Stimulated activated CD4-positive, alpha-beta T cell treated with anti-CD3 and anti-CD28 coated beads, Interleukin-4, amount 100 ng/mL, for 48 hours (primary cell): ENCODE data around the gene WDR43.
"Not testable (repeated sequence)": the region's sequence is repeated elsewhere in the genome, so short reads cannot be mapped to it uniquely, and the experiment has no call there.

ENCODE experiments used
- DNase-seq, 2 donors: peaks; one replicate each; pipeline ENCODE4 v3.0.0-alpha.2; 2020; ENCODE audit warnings: low read depth in 2 of 2

WDR43 gene

GRCh38 chr2:28960401-28960800 is 65.9 kb downstream of the WDR43 start:
- no peak for DNase-seq

DNA sequence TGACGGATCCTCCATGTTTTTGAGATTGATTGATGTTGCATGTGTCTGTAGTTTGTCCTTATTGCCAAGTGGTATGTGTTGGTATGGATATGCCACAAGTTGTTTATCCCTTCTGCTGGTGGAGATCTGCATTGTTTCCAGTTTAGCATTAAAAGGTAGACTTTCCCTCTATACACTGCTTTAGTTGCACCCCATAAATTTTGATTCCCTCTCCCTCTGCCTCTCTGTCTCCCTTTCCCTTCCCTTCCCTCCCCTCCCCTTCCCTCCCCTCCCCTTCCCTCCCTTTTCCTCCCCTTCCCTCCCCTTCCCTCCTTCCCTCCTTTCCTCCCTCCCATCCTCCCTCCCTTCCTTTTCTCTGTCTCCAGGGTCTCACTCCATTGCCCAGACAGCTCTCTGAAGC is 68.0 kb downstream of the WDR43 start:
- no peak for DNase-seq

GRCh38 chr2:28970464-28971160 is 76.1 kb downstream of the WDR43 start:
- no peak for DNase-seq

- DNase-seq, result no peak
Measured at GRCh38 chr2:28972778-28973335, 78.4 kb downstream of the WDR43 start.

- DNase-seq, result no peak
Measured at GRCh38 chr2:28974252-28974651, 79.8 kb downstream of the WDR43 start.

GRCh38 chr2:28975671-28976070 is 81.2 kb downstream of the WDR43 start:
- DNase-seq, result no peak

- DNase-seq, result no peak
Measured at GRCh38 chr2:28976584-28976983, 82.1 kb downstream of the WDR43 start.

- no peak for DNase-seq
Measured at GRCh38 chr2:28977176-28977875, 82.9 kb downstream of the WDR43 start.

DNA sequence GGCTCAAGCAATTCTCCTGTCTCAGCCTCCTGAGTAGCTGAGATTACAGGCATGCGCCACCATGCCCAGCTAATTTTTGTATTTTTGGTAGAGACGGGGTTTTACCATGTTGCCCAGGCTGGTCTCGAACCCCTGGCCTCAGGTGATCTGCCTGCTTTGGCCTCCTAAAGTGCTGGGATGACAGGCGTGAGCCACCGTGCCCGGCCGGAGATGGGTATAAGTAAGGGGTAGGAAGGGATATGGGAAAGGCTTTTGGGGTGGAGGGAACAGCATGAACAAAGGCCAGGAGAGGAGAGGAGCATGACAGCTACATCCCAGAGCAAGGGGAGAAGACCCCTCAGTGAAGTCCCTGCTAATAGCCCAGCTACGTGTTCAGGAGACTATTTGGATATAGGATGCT is 83.5 kb downstream of the WDR43 start:
- DNase-seq, result not testable (repeated sequence)

- no peak for DNase-seq
Measured at GRCh38 chr2:28978606-28979005, 84.1 kb downstream of the WDR43 start.

GRCh38 chr2:28979041-28979440 is 84.6 kb downstream of the WDR43 start:
- DNase-seq, result no peak

DNA sequence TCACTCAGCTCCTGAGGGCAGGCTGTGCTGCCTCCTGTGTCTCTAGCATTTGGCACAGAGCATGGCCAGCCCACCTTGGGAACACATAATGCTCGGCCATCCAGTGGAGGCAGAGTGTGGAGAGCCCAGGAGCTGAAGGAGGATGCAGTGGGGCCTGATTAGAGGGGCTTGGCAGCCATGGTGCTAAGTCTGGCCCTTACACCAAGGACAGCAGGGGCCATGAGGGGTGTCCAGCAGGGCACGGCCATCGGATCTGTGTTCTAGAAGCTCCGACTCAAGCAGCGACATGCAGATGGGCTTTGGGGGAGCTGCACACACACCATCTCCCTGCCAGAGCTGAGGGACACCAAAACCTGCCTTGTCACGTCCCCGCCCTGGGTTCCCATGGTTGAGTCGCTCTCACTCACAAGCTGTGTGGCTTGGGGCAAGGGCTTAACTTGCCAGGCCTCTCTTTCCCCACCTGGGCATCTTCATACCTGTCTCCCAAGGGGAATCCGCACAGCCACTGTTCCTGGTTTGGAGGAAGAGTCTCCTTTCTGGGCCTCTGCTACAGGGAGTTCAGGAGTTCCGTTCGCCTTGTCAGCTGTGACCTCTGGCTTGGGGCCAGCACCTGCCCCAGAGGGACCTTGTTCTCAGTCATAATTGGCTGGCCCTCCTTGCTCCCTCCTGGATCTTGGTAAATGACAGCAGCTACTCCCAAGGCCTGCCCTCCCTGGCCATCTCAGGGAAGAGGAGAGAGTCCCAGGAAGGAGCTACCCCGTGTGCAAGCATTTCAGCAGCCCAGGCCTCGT is 85.3 kb downstream of the WDR43 start:
- no peak for DNase-seq

DNA sequence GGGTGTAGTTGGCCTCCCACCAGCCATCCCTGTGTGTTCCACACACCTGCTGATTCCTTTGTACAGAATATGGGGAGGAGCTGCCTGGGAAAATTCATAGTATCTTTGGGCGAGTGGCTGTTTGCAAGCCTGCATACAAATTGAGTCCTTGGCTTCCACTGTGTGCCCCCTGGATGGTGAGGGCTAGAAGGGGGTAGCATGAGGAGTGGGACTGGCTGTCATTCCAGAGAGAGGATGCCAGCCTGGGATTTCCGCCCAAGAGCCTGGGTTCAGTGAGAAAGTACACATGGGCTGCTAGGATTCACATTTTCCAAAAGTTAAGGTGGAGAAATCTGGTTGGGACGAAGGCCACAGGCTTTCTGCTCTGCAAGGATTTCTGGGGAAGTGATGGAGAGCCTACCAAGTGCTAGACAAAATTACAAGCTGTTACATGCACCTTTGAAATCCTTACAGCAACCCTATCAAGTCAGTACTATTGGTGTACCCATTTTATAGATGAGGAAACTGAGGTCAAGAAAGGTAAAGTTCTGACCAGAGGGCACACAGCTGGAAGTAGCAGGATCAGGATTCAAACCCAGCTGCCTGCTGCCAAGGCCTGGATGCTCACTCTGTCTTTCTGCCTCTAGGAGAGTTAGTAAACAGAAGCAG is 86.0 kb downstream of the WDR43 start:
- DNase-seq, result no peak

- no peak for DNase-seq
Measured at GRCh38 chr2:28981016-28981441, 86.6 kb downstream of the WDR43 start, which contains the start of gene TOGARAM2. TOGARAM2 (plus strand) TSS chr2:28981298; CDS start chr2:28994835, 13,537 bp downstream.

GRCh38 chr2:28981620-28982376 is 87.3 kb downstream of the WDR43 start:
- DNase-seq, result no peak

DNA sequence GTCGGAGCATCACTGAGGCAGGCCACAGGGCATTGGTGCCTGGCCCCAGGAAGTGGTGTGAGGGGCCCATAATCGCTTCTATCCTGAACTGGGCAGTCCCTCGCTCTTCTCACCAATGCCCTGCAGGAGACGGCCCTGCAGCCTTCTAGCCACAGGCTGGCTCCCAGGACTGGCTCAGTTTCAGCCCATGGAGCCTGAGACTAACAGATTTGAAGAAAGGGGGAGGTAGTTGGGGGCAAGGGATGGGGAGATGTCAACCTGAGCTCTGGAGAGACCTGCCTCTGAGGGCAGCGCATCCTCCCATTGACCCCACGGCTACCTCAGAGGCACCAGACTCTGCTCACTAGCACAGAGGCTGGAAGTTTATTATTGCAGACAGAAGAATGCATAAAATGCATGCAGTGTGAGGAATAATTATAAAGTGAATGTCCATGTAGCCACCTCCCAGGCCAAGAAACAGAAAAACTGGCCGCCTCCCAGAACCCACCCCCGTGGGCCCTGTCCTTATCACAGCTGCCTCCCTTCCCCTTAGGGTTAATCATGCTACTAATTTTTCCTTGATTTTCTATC is 88.0 kb downstream of the WDR43 start:
- DNase-seq, result no peak

DNA sequence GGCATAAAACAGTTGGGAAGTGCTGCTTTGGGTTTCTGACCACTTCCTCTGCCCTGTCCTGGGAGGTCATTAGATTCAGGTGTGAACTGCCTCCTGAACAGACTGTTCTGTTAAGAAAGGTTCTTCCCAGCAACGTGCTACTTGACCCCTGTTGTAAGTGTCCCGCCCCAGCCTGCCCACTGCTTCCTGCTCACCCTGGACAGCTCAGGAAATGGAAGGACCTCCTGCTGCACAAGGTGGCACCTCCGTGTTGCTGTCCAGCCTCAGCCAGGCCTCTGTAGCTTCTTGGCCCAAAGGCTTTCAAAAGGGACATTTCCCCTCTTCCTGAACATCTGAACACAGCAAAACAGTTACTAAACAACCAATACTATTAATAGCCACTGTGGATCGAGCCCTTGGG is 92.0 kb downstream of the WDR43 start:
- no peak for DNase-seq

GRCh38 chr2:28989973-28990372 is 95.5 kb downstream of the WDR43 start:
- no peak for DNase-seq

DNA sequence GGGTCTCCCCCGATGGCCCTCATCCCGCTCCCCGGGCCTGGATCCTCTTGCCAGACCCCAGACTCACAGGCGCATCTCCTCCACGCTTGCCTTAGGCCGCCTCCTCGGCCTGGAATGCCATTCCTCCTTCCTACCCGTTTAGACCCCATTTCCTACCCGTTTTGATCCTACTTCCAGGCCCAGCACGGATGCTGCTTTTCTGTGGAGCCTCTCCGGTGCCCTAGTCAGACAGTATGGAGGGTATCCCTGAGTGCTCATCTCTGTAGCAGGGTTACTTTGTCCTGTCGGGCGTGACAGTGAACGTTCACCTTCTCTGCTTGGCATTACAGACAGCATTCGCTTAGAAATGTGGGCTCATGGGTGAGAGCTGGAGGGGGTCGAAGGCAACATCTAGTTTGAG is 96.0 kb downstream of the WDR43 start:
- no peak for DNase-seq

DNA sequence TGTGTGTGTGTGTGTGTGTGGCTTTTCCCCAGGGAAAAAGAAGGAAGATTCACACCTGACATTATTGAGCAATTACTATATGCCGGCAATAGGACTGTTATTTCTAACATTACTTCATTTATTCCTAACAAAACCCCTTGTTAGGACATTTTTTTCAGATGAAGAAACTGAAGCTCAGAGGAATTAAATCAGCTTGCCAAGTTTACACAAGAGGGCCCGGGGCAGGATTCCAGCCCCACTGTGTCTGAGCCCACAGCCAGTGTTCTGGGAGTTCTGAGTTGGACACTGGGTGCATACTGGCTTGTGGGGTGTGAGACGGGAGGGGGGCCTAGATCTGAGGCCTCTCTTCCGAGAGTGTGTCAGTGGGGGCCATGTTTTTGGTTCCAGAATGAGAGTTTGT is 96.6 kb downstream of the WDR43 start:
- DNase-seq, result no peak

GRCh38 chr2:28991460-28991859 is 97.0 kb downstream of the WDR43 start:
- no peak for DNase-seq
